ENCODE measurements around the gene ALOX12B. TPM values are rescaled to one million over a fixed set of nuclear protein-coding genes. Genes with fewer than 3 reads are reported as not detected.
A peak's percentile ranks its signal among the peaks of the same experiment; 100 is the strongest.
"Not testable (repeated sequence)": the region's sequence is repeated elsewhere in the genome, so short reads cannot be mapped to it uniquely, and the experiment has no call there.

ALOX12B gene
- total RNA-seq, 1 donor from 2014 or later, result not detected

DNA sequence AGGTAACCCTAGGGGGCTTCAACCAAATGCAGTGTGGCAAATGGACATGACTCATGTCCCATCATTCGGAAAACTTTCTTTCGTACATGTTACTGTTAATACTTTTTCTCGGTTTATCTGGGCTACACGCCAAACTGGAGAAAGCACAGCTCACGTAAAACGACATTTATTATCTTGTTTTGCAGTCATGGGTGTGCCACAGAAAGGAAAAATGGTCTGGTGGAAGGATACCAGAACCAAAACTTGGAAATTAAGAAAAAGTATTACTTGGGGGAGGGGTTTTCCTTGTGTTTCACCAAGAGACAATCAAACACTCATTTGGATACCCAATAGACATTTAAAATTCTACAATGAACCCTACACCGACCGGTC is 25.1 kb downstream of the ALOX12B start:
- Mint-ChIP-seq H3K36me3 (no peaks in the 10 kb centered on the region), H3K27ac (peak overlapping the region; percentile 4), H3K4me1 (peaks cover 21% of the 10 kb centered on the region), H3K9me3 (no peaks in the 10 kb centered on the region), H3K27me3 (ENCODE audit: low read depth) (peaks cover 94% of the 10 kb centered on the region), H3K4me3 (peak overlapping the region; percentile 58)
- TF ChIP-seq, protein P1, sequence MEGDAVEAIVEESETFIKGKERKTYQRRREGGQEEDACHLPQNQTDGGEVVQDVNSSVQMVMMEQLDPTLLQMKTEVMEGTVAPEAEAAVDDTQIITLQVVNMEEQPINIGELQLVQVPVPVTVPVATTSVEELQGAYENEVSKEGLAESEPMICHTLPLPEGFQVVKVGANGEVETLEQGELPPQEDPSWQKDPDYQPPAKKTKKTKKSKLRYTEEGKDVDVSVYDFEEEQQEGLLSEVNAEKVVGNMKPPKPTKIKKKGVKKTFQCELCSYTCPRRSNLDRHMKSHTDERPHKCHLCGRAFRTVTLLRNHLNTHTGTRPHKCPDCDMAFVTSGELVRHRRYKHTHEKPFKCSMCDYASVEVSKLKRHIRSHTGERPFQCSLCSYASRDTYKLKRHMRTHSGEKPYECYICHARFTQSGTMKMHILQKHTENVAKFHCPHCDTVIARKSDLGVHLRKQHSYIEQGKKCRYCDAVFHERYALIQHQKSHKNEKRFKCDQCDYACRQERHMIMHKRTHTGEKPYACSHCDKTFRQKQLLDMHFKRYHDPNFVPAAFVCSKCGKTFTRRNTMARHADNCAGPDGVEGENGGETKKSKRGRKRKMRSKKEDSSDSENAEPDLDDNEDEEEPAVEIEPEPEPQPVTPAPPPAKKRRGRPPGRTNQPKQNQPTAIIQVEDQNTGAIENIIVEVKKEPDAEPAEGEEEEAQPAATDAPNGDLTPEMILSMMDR (IDR thresholded peaks at IDR 0.05; ENCODE audit: unreplicated experiment), result no peak
- DNase-seq (ENCODE audit: low spot score in 2 of 2, unreplicated experiment in 2 of 2), result no peak

DNA sequence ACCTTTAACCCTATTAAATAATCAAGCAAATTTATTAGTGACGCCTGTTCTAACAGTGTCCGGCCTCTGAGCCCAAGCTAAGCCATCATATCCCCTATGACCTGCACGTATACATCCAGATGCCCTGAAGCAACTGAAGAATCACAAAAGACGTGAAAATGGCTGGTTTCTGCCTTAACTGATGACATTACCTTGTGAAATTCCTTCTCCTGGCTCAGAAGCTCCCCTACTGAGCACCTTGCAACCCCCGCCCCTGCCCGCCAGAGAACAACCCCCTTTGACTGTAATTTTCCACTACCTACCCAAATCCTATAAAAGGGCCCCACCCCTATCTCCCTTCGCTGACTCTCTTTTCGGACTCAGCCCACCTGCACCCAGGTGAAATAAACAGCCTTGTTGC is 25.7 kb downstream of the ALOX12B start:
- not testable (repeated sequence) for DNase-seq (ENCODE audit: low spot score in 2 of 2, unreplicated experiment in 2 of 2); H3K27ac Mint-ChIP-seq; H3K36me3 Mint-ChIP-seq; H3K9me3 Mint-ChIP-seq
- Mint-ChIP-seq H3K4me3 (peak overlapping the region; percentile 58), H3K4me1 (peaks cover 21% of the 10 kb centered on the region), H3K27me3 (ENCODE audit: low read depth) (peaks cover 93% of the 10 kb centered on the region)

DNA sequence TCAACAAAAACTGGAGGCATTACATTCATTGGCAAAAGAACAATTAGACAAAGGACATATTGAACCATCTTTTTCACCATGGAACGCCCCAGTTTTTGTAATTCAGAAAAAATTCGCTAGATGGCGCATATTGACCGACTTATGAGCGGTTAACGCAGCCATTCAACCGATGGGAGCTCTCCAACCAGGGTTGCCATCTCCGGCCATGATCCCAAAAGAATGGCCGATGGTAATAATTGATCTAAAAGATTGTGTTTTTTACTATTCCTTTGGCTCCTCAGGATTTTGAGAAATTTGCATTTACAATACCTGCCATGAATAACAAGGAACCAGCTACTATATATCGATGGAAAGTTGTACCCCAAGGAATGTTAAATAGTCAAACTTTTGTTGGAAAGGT is 27.2 kb downstream of the ALOX12B start:
- TF ChIP-seq, protein P1 (IDR thresholded peaks at IDR 0.05; ENCODE audit: unreplicated experiment), result peak; percentile 94
- peak in 1 of 2 experiments; percentile 57 for DNase-seq (ENCODE audit: low spot score in 2 of 2, unreplicated experiment in 2 of 2)

DNA sequence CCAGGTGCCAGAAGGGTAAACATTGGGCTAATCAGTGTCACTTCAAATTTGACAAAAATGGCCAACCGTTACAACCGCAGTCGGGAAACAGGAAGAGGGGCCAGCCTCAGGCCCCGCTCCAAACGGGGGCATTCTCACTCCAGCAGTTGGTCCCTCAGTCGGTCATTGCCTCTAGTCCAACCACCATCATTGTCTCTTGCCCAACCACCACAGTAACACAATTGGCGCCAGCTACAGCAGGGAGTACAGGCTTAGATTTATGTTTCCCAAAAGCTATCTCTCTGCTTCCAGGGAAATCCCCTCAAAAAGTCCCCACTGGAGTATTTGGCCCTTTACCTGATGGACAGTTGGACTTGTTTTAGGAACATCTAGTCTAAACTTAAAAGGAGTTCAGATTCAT is 28.4 kb downstream of the ALOX12B start:
- Mint-ChIP-seq H3K27me3 (ENCODE audit: low read depth) (peaks cover 85% of the 10 kb centered on the region), H3K9me3 (no peaks in the 10 kb centered on the region), H3K4me1 (peaks cover 21% of the 10 kb centered on the region), H3K4me3 (no peak overlapping the region), H3K27ac (no peak overlapping the region), H3K36me3 (no peaks in the 10 kb centered on the region)
- DNase-seq (ENCODE audit: low spot score in 2 of 2, unreplicated experiment in 2 of 2), result no peak
- TF ChIP-seq, protein P1 (IDR thresholded peaks at IDR 0.05; ENCODE audit: unreplicated experiment), result no peak

More for the DNA sequence above, 27.2 kb downstream of the ALOX12B start:
- peaks cover 92% of the 10 kb centered on the region for H3K27me3 Mint-ChIP-seq (ENCODE audit: low read depth)
- H3K36me3 Mint-ChIP-seq, result no peaks in the 10 kb centered on the region
- H3K9me3 Mint-ChIP-seq, result no peaks in the 10 kb centered on the region
- H3K4me1 Mint-ChIP-seq, result peaks cover 21% of the 10 kb centered on the region
- no peak overlapping the region for H3K27ac Mint-ChIP-seq
- H3K4me3 Mint-ChIP-seq, result no peak overlapping the region

DNA sequence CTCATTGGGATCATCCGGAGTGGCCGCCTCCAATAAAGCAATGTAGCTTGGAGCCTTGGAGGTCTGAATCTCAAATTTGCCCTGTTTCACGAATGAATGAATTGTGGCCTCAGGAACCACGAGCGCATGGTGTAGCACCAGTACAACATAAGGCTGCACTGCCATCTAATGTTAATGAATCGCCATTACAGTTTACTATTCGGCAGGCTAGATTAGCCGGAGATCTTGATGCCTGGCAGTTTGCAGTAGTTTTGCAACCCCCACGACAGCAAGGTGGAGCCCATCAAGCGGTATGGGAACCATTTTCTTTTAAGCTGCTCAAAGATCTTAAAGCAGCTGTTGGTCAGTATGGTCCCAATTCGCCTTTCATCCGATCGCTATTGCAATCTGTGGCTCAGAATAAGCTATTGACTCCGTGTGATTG is 29.8 kb downstream of the ALOX12B start:
- H3K4me1 Mint-ChIP-seq, result peaks cover 13% of the 10 kb centered on the region
- peaks cover 77% of the 10 kb centered on the region for H3K27me3 Mint-ChIP-seq (ENCODE audit: low read depth)
- TF ChIP-seq, protein P1 (IDR thresholded peaks at IDR 0.05; ENCODE audit: unreplicated experiment), result peak; percentile 66
- no peaks in the 10 kb centered on the region for H3K36me3 Mint-ChIP-seq
- no peaks in the 10 kb centered on the region for H3K9me3 Mint-ChIP-seq
- no peak overlapping the region for H3K27ac Mint-ChIP-seq
- DNase-seq (ENCODE audit: low spot score in 2 of 2, unreplicated experiment in 2 of 2), result no peak
- H3K4me3 Mint-ChIP-seq, result no peak overlapping the region

DNA sequence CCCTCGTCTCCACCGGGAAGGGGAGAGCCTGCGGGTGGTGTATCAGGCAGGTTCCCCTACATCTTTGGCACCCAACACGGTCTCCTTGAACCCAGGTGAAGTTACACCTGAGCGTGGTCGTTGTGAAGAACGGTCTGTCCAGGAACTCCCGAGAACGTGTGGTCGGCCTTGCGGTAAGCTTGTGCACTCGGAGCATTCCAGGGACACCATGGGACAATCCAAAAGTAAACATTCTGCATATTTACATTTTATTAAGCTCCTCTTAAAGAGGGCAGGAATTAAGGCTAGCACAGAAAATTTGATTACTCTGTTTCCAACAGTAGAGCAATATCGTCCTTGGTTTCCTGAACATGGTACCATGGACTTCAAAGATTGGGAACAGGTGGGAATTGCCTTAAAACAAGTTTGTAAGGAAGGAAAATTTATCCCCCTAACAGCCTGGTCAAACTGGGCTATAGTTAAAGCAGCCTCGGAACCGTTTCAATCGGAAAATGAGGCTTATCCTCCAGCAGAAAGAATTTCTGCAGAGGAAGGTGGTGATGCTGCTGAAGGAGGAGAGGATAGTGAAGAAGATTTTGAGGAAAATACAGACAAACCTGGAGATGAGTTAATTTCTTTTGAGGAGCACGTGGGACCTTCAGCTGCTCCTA is 30.4 kb downstream of the ALOX12B start:
- TF ChIP-seq, protein P1 (IDR thresholded peaks at IDR 0.05; ENCODE audit: unreplicated experiment), result no peak
- no peak for DNase-seq (ENCODE audit: low spot score in 2 of 2, unreplicated experiment in 2 of 2)
- Mint-ChIP-seq H3K9me3 (no peaks in the 10 kb centered on the region), H3K27me3 (ENCODE audit: low read depth) (peaks cover 71% of the 10 kb centered on the region), H3K4me3 (no peak overlapping the region), H3K4me1 (peaks cover 7% of the 10 kb centered on the region), H3K36me3 (no peaks in the 10 kb centered on the region), H3K27ac (no peak overlapping the region)
